Cardiac muscle cell (in vitro differentiated cells and primary cell): Measurements from ENCODE around the gene IGF2. TPM values are rescaled to one million over a fixed set of nuclear protein-coding genes. Genes with fewer than 3 reads are reported as not detected.

Source experiments
- DNase-seq, 2 donors: peaks; one replicate each; pipeline versions ENCODE4 v3.0.0 to v3.0.0-alpha.2; 2010 to 2017; ENCODE audit warnings: low read depth in 1 of 2, low spot score in 1 of 2
- H3K27ac ChIP-seq: fragments of 200-600 bp; sonication (generic); 2 replicates; pipeline ENCODE4 v1.5.1; 2016
- H3K27me3 ChIP-seq: fragments of 200-600 bp; sonication (generic); 2 replicates; pipeline ENCODE4 v1.6.0; 2016; ENCODE audit warnings: control low read depth
- H3K36me3 ChIP-seq: fragments of 200-600 bp; sonication (generic); 2 replicates; pipeline ENCODE4 v1.5.1; 2016; ENCODE audit warnings: control low read depth
- H3K4me1 ChIP-seq: fragments of 200-600 bp; sonication (generic); 2 replicates; pipeline ENCODE4 v1.8.1; 2017; ENCODE audit warnings: low read depth, mild to moderate bottlenecking, mixed run types
- H3K4me3 ChIP-seq: fragments of 200-600 bp; sonication (generic); 2 replicates; pipeline ENCODE4 v1.5.1; 2016; ENCODE audit warnings: mild to moderate bottlenecking
- H3K9me3 ChIP-seq: fragments of 200-600 bp; sonication (generic); 2 replicates; pipeline ENCODE4 v1.5.1; 2017; ENCODE audit warnings: low read depth, mild to moderate bottlenecking, control low read depth
- CTCF ChIP-seq: IDR thresholded peaks from 2 replicates; pipeline ENCODE4 v1.5.1; 2012; ENCODE audit warnings: low read depth, mild to moderate bottlenecking, low read length
- polyA plus RNA-seq: library from polyadenylated mRNA; unstranded; fragments of >200 nt; fragmentation: Nextera tagmentation; extraction: Ambion mirVana; gene quantifications from 2 replicates; pipeline ENCODE4 v1.2.1, GENCODE V29; 2016
- total RNA-seq: library from RNA; depleted of rRNA; stranded (reverse); fragments of >200 nt; gene quantifications from 2 replicates; pipeline ENCODE4 v1.2.3, GENCODE V29; 2016

Gene IGF2
- total and polyA plus RNA-seq, 2 experiments from 2014 or later: 91.4 to 155 TPM

- DNase-seq: no peak
- Histone ChIP-seq H3K27ac (no peak overlapping the region), H3K27me3 (no peaks in the 10 kb centered on the region), H3K4me1 (no peaks in the 10 kb centered on the region), H3K9me3 (no peaks in the 10 kb centered on the region), H3K36me3 (no peaks in the 10 kb centered on the region), H3K4me3 (no peak overlapping the region)
- no peak for TF ChIP-seq CTCF
These were observed 28.7 kb downstream of the IGF2 start for GRCh38 chr11:2110521-2110920.

- peak; percentile 15 for TF ChIP-seq CTCF
- no peaks in the 10 kb centered on the region for H3K36me3 ChIP-seq
- peak; percentile 18 to 47 for DNase-seq
- no peak overlapping the region for H3K4me3 ChIP-seq
- H3K4me1 ChIP-seq: no peaks in the 10 kb centered on the region
- H3K9me3 ChIP-seq: no peaks in the 10 kb centered on the region
- H3K27ac ChIP-seq: no peak overlapping the region
- no peaks in the 10 kb centered on the region for H3K27me3 ChIP-seq
These were observed 29.6 kb downstream of the IGF2 start for GRCh38 chr11:2109541-2110019.

- Histone ChIP-seq H3K9me3 (no peaks in the 10 kb centered on the region), H3K36me3 (no peaks in the 10 kb centered on the region), H3K4me3 (no peak overlapping the region), H3K27ac (no peak overlapping the region), H3K27me3 (no peaks in the 10 kb centered on the region), H3K4me1 (no peaks in the 10 kb centered on the region)
- no peak for TF ChIP-seq CTCF
- DNase-seq: no peak
These were observed 30.3 kb downstream of the IGF2 start for GRCh38 chr11:2108675-2109491.

GRCh38 chr11:2107941-2108630, 31.1 kb downstream of the IGF2 start:
- no peak for DNase-seq

GRCh38 chr11:2107521-2107920, 31.7 kb downstream of the IGF2 start:
- H3K27me3 ChIP-seq: no peaks in the 10 kb centered on the region
- no peaks in the 10 kb centered on the region for H3K4me1 ChIP-seq
- no peaks in the 10 kb centered on the region for H3K9me3 ChIP-seq

More at GRCh38 chr11:2107941-2108630, 31.1 kb downstream of the IGF2 start:
- no peak for TF ChIP-seq CTCF
- no peaks in the 10 kb centered on the region for H3K9me3 ChIP-seq
- no peaks in the 10 kb centered on the region for H3K4me1 ChIP-seq
- H3K36me3 ChIP-seq: no peaks in the 10 kb centered on the region
- H3K27me3 ChIP-seq: no peaks in the 10 kb centered on the region
- no peak overlapping the region for H3K27ac ChIP-seq
- H3K4me3 ChIP-seq: no peak overlapping the region

More at GRCh38 chr11:2107521-2107920, 31.7 kb downstream of the IGF2 start:
- no peak overlapping the region for H3K27ac ChIP-seq
- no peaks in the 10 kb centered on the region for H3K36me3 ChIP-seq
- no peak for DNase-seq
- no peak overlapping the region for H3K4me3 ChIP-seq
- TF ChIP-seq CTCF: no peak
